ENCODE results near the gene RBM18.

RBM18 gene

GRCh38 chr9:122214507-122214906 is 50.1 kb downstream of the RBM18 start:
- Histone ChIP-seq H3K9me3 (ENCODE audit: insufficient read depth, low read length) (no peaks in the 10 kb centered on the region), H3K9ac (ENCODE audit: low read length) (no peak overlapping the region), H4K20me1 (ENCODE audit: insufficient read depth, low read length) (no peaks in the 10 kb centered on the region), H3K4me2 (ENCODE audit: low read length) (no peak overlapping the region), H3K27me3 (ENCODE audit: low read depth, low read length) (peaks cover 17% of the 10 kb centered on the region), H3K27ac (ENCODE audit: low read length) (no peak overlapping the region), H3K36me3 (replicated peaks; ENCODE audit: low read depth, low read length) (no peaks in the 10 kb centered on the region), H3K4me1 (ENCODE audit: low read length) (no peaks in the 10 kb centered on the region), H3K79me2 (ENCODE audit: low read length) (no peaks in the 10 kb centered on the region), H2AFZ (ENCODE audit: low read depth, low read length) (no peak overlapping the region), H3K4me3 (ENCODE audit: low read length) (no peak overlapping the region)
- TF ChIP-seq EZH2phosphoT487 (IDR thresholded peaks at IDR 0.05; ENCODE audit: low read depth), result no peak
- TF ChIP-seq CTCF (IDR thresholded peaks at IDR 0.05; ENCODE audit: low read depth, low read length), result no peak

GRCh38 chr9:122213589-122214413 is 50.8 kb downstream of the RBM18 start:
- Histone ChIP-seq H3K4me2 (ENCODE audit: low read length) (no peak overlapping the region), H2AFZ (ENCODE audit: low read depth, low read length) (no peak overlapping the region)
- TF ChIP-seq EZH2phosphoT487 (IDR thresholded peaks at IDR 0.05; ENCODE audit: low read depth) (no peak), CTCF (IDR thresholded peaks at IDR 0.05; ENCODE audit: low read depth, low read length) (no peak)

GRCh38 chr9:122213102-122213588 is 51.5 kb downstream of the RBM18 start:
- TF ChIP-seq CTCF (IDR thresholded peaks at IDR 0.05; ENCODE audit: low read depth, low read length), result no peak
- peaks cover 17% of the 10 kb centered on the region for H3K27me3 ChIP-seq (ENCODE audit: low read depth, low read length)
- H2AFZ ChIP-seq (ENCODE audit: low read depth, low read length), result no peak overlapping the region
- no peak overlapping the region for H3K4me3 ChIP-seq (ENCODE audit: low read length)
- no peak overlapping the region for H3K4me2 ChIP-seq (ENCODE audit: low read length)
- no peaks in the 10 kb centered on the region for H3K9me3 ChIP-seq (ENCODE audit: insufficient read depth, low read length)
- no peaks in the 10 kb centered on the region for H4K20me1 ChIP-seq (ENCODE audit: insufficient read depth, low read length)
- no peaks in the 10 kb centered on the region for H3K4me1 ChIP-seq (ENCODE audit: low read length)
- no peaks in the 10 kb centered on the region for H3K36me3 ChIP-seq (replicated peaks; ENCODE audit: low read depth, low read length)
- H3K79me2 ChIP-seq (ENCODE audit: low read length), result no peaks in the 10 kb centered on the region
- H3K27ac ChIP-seq (ENCODE audit: low read length), result no peak overlapping the region
- H3K9ac ChIP-seq (ENCODE audit: low read length), result no peak overlapping the region

More at GRCh38 chr9:122213589-122214413, 50.8 kb downstream of the RBM18 start:
- Histone ChIP-seq H3K4me1 (ENCODE audit: low read length) (no peaks in the 10 kb centered on the region), H3K79me2 (ENCODE audit: low read length) (no peaks in the 10 kb centered on the region), H3K9ac (ENCODE audit: low read length) (no peak overlapping the region), H3K27me3 (ENCODE audit: low read depth, low read length) (peaks cover 17% of the 10 kb centered on the region), H3K4me3 (ENCODE audit: low read length) (no peak overlapping the region), H3K27ac (ENCODE audit: low read length) (no peak overlapping the region), H3K36me3 (replicated peaks; ENCODE audit: low read depth, low read length) (no peaks in the 10 kb centered on the region), H3K9me3 (ENCODE audit: insufficient read depth, low read length) (no peaks in the 10 kb centered on the region), H4K20me1 (ENCODE audit: insufficient read depth, low read length) (no peaks in the 10 kb centered on the region)

- no peak overlapping the region for H3K27ac ChIP-seq (ENCODE audit: low read length)
- no peak overlapping the region for H2AFZ ChIP-seq (ENCODE audit: low read depth, low read length)
- H3K9ac ChIP-seq (ENCODE audit: low read length), result no peak overlapping the region
- TF ChIP-seq EZH2phosphoT487 (IDR thresholded peaks at IDR 0.05; ENCODE audit: low read depth) (no peak), CTCF (IDR thresholded peaks at IDR 0.05; ENCODE audit: low read depth, low read length) (no peak)
- no peak overlapping the region for H3K4me3 ChIP-seq (ENCODE audit: low read length)
- no peaks in the 10 kb centered on the region for H4K20me1 ChIP-seq (ENCODE audit: insufficient read depth, low read length)
- no peaks in the 10 kb centered on the region for H3K9me3 ChIP-seq (ENCODE audit: insufficient read depth, low read length)
- no peaks in the 10 kb centered on the region for H3K79me2 ChIP-seq (ENCODE audit: low read length)
- no peak overlapping the region for H3K4me2 ChIP-seq (ENCODE audit: low read length)
- H3K36me3 ChIP-seq (replicated peaks; ENCODE audit: low read depth, low read length), result no peaks in the 10 kb centered on the region
- peaks cover 17% of the 10 kb centered on the region for H3K27me3 ChIP-seq (ENCODE audit: low read depth, low read length)
- H3K4me1 ChIP-seq (ENCODE audit: low read length), result no peaks in the 10 kb centered on the region
Measured at GRCh38 chr9:122212473-122213004, 52.1 kb downstream of the RBM18 start.

All from OCI-LY3 (cell line).